OCI-LY7 (cell line): ENCODE measurements around the gene KLHL17. TPM values are rescaled to one million over a fixed set of nuclear protein-coding genes. Genes with fewer than 3 reads are reported as not detected.

Experiments used
- BruUV-seq: library from RNA; stranded (reverse); fragments of 400-500 nt; replicated peaks from 2 replicates; lab custom pipeline; 2021; lab: Mats Ljungman, UMichigan
- CTCF ChIA-PET: fragments of 300-600 bp; sonication (Branson Sonifier 250); formaldehyde crosslinking; loops from one replicate; lab custom pipeline; 2022; ENCODE audit warnings: antibody characterized with exemption; ENCODE audit not compliant: unreplicated experiment; lab: Charles Lee
- POLR2A ChIA-PET: fragments of 300-600 bp; sonication (Branson Sonifier 250); formaldehyde crosslinking; loops from one replicate; lab custom pipeline; 2022; ENCODE audit warnings: antibody characterized with exemption; lab: Charles Lee
- DNase-seq: peaks from one replicate; pipeline ENCODE4 v3.0.0-alpha.2; 2015; ENCODE audit warnings: low spot score
- H2AFZ ChIP-seq: fragments of 200-600 bp; sonication (generic), shearing (Covaris generic); 2 replicates; pipeline ENCODE4 v1.6.1; 2014; ENCODE audit warnings: mild to moderate bottlenecking, antibody characterized with exemption, low read length, moderate library complexity
- H3K27ac ChIP-seq: fragments of 200-600 bp; sonication (generic); 2 replicates; pipeline ENCODE4 v1.5.1; 2014; ENCODE audit warnings: mixed run types, low read depth, mild to moderate bottlenecking, moderate library complexity, low read length, inconsistent platforms; ENCODE audit not compliant: poor library complexity, severe bottlenecking
- H3K36me3 ChIP-seq: fragments of 200-600 bp; sonication (generic); 2 replicates; pipeline ENCODE4 v1.6.1; 2014; ENCODE audit warnings: mild to moderate bottlenecking, antibody characterized with exemption, low read length, moderate library complexity, mixed read lengths; ENCODE audit not compliant: insufficient read depth
- H3K4me1 ChIP-seq: fragments of 200-600 bp; sonication (generic); 2 replicates; pipeline ENCODE4 v1.5.1; 2014; ENCODE audit warnings: mild to moderate bottlenecking, low read length; ENCODE audit not compliant: insufficient read depth, poor library complexity, severe bottlenecking
- H3K4me2 ChIP-seq: fragments of 200-600 bp; sonication (generic); 2 replicates; pipeline ENCODE4 v1.6.1; 2014; ENCODE audit warnings: mild to moderate bottlenecking, low read length
- H3K4me3 ChIP-seq: fragments of 200-600 bp; sonication (generic); 2 replicates; pipeline ENCODE4 v1.5.1; 2014; ENCODE audit warnings: mild to moderate bottlenecking, low read depth, low read length; ENCODE audit not compliant: poor library complexity, severe bottlenecking
- H3K79me2 ChIP-seq: fragments of 200-600 bp; sonication (generic); 2 replicates; pipeline ENCODE4 v1.6.1; 2016; ENCODE audit warnings: low read depth, mild to moderate bottlenecking, low read length, moderate library complexity, mixed read lengths; ENCODE audit not compliant: insufficient read depth
- H3K9me2 ChIP-seq: fragments of 200-600 bp; sonication (generic); 2 replicates; pipeline ENCODE4 v1.6.1; 2016; ENCODE audit warnings: mild to moderate bottlenecking, low read length, mixed read lengths; ENCODE audit not compliant: insufficient read depth
- H3K9me3 ChIP-seq: fragments of 200-600 bp; sonication (generic); 2 replicates; pipeline ENCODE4 v1.6.1; 2014; ENCODE audit warnings: mild to moderate bottlenecking, mixed run types, low read length, mixed read lengths
- H4K20me1 ChIP-seq: fragments of 200-600 bp; sonication (generic); 2 replicates; pipeline ENCODE4 v1.6.1; 2014; ENCODE audit warnings: mild to moderate bottlenecking, antibody characterized with exemption, low read length, moderate library complexity, mixed read lengths; ENCODE audit not compliant: insufficient read depth
- EZH2phosphoT487 ChIP-seq: fragments of 200-600 bp; sonication (generic); IDR thresholded peaks from 2 replicates; pipeline ENCODE4 v1.6.1; 2018; ENCODE audit warnings: low read depth, borderline replicate concordance, mild to moderate bottlenecking, mixed run types, antibody characterized with exemption, low read length, moderate library complexity, mixed read lengths
- intact Hi-C: fragments of 100-400 bp; cut with micrococcal nuclease; formaldehyde crosslinking; loops from one replicate; pipeline ENCODE4 v1.10.0; 2022; ENCODE audit not compliant: unreplicated experiment
- total RNA-seq, 2 experiments: library from RNA; depleted of rRNA in 1 of 2; stranded (reverse); fragments of >200 nt in 1 of 2; shearing (Covaris generic) in 1 of 2; gene quantifications; 2 replicates each; pipeline ENCODE4 v1.2.3, GENCODE V29; 2014 to 2022
- TF ChIP-seq, protein P1 (sequence below): fragments of 200-600 bp; sonication (generic); conservative IDR thresholded peaks from 2 replicates; pipeline ENCODE4 v1.5.1; 2014; ENCODE audit warnings: mild to moderate bottlenecking, antibody characterized with exemption, low read length, moderate library complexity, mixed read lengths

Gene KLHL17
- total RNA-seq, 2 experiments from 2014 or later = 21.7 to 23.3 TPM

DNA sequence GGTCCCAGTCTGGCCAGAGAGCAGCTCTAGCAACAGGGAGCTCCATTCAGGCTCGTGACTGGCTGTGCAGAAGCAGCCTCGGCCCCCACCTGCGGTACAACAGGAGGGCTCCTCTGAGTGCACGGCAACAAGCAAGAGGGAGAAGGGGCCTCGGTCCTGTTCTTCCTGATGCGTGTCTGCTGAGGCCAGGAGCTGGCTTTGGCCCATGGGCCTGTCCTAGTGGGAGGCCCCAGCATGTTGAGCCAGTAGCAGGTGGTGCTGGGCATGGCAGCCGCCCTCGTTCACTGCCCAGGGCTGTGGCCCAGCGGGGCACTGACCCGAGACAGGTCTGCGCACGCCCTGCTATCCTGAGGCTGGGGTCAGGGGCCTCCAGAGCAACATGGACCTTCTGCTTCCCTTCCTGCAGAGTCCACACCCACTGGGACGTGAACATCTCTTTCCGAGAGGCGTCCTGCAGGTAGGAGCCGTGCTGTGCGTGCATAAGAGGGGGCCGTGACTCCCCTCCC, 29.7 kb upstream of the KLHL17 start:
- DNase-seq = no peak
- BruUV-seq = no TSS peak
- POLR2A ChIA-PET = no interaction called here
- Histone ChIP-seq H3K4me3 (no peak overlapping the region), H3K9me3 (no peaks in the 10 kb centered on the region), H3K27ac (no peak overlapping the region), H3K9me2 (no peaks in the 10 kb centered on the region), H3K4me1 (no peaks in the 10 kb centered on the region), H2AFZ (no peak overlapping the region), H4K20me1 (no peaks in the 10 kb centered on the region), H3K4me2 (no peak overlapping the region), H3K79me2 (no peaks in the 10 kb centered on the region), H3K36me3 (no peaks in the 10 kb centered on the region)
- TF ChIP-seq, protein P1, sequence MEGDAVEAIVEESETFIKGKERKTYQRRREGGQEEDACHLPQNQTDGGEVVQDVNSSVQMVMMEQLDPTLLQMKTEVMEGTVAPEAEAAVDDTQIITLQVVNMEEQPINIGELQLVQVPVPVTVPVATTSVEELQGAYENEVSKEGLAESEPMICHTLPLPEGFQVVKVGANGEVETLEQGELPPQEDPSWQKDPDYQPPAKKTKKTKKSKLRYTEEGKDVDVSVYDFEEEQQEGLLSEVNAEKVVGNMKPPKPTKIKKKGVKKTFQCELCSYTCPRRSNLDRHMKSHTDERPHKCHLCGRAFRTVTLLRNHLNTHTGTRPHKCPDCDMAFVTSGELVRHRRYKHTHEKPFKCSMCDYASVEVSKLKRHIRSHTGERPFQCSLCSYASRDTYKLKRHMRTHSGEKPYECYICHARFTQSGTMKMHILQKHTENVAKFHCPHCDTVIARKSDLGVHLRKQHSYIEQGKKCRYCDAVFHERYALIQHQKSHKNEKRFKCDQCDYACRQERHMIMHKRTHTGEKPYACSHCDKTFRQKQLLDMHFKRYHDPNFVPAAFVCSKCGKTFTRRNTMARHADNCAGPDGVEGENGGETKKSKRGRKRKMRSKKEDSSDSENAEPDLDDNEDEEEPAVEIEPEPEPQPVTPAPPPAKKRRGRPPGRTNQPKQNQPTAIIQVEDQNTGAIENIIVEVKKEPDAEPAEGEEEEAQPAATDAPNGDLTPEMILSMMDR = no peak
- intact Hi-C loops = no loop called here
- CTCF ChIA-PET = no interaction called here

GRCh38 chr1:931380-932172, 28.8 kb upstream of the KLHL17 start:
- Histone ChIP-seq H3K4me1 (no peaks in the 10 kb centered on the region), H3K4me3 (no peak overlapping the region), H3K36me3 (no peaks in the 10 kb centered on the region), H3K9me2 (no peaks in the 10 kb centered on the region), H2AFZ (no peak overlapping the region), H3K4me2 (no peak overlapping the region), H3K9me3 (no peaks in the 10 kb centered on the region), H3K79me2 (no peaks in the 10 kb centered on the region), H4K20me1 (no peaks in the 10 kb centered on the region), H3K27ac (no peak overlapping the region)
- TF ChIP-seq EZH2phosphoT487 = no peak
- TF ChIP-seq, protein P1 = no peak
- DNase-seq = no peak
- ChIA-PET POLR2A (interaction anchor here (0.6 kb wide), 1 partner anchor 978 kb away, joined by 3 read pairs; no protein-coding TSS in a partner anchor), CTCF (no interaction called here)
- BruUV-seq = no TSS peak
- intact Hi-C loops = no loop called here

- H2AFZ ChIP-seq = no peak overlapping the region
- ChIA-PET CTCF (no interaction called here), POLR2A (interaction anchor here (0.6 kb wide), 1 partner anchor 977 kb away, joined by 3 read pairs; no protein-coding TSS in a partner anchor)
- H3K79me2 ChIP-seq = no peaks in the 10 kb centered on the region
- no peaks in the 10 kb centered on the region for H3K9me3 ChIP-seq
- H3K4me1 ChIP-seq = no peaks in the 10 kb centered on the region
- H3K9me2 ChIP-seq = no peaks in the 10 kb centered on the region
- H3K36me3 ChIP-seq = no peaks in the 10 kb centered on the region
- no peak overlapping the region for H3K27ac ChIP-seq
- no peaks in the 10 kb centered on the region for H4K20me1 ChIP-seq
- no peak overlapping the region for H3K4me2 ChIP-seq
- BruUV-seq = no TSS peak
- no peak overlapping the region for H3K4me3 ChIP-seq
- no peak for DNase-seq
- intact Hi-C loops = no loop called here
- TF ChIP-seq EZH2phosphoT487 = no peak
- TF ChIP-seq, protein P1 = no peak
These were observed 28.2 kb upstream of the KLHL17 start for GRCh38 chr1:932173-932510.
